ENCODE data around the gene ZNF41. TPM values are rescaled to one million over a fixed set of nuclear protein-coding genes. Genes with fewer than 3 reads are reported as not detected.

Gene ZNF41
- total RNA-seq, 2 donors from 2014 or later: 2.9 to 5.6 TPM

DNA sequence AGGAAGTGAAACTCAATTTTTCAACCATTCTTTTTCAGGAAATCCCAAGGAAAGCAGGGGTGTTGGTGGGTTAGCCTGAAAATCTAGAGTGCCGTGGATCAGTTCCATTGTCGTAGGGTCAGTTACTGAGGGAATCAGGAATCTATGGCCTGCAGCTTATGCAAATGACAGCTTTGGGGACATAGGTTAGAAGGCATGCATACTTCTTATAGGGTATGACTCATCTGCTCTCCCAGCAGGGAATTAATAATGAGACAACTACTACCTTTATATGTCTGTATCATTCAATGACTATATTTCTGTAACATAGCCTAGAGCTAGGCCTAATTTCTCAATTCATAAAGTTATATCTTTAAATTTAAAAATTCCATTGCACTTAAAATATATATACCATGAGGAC lies 36.6 kb downstream of the ZNF41 start:
- H3K4me3 ChIP-seq (ENCODE audit: low read length): no peak overlapping the region
- WGBS, 2 experiments (ENCODE audit: insufficient coverage in 1 of 2, insufficient read length in 1 of 2): 90 to 93% methylated on average over 2 of the region's 2 CpGs
- H3K27me3 Mint-ChIP-seq (ENCODE audit: insufficient read depth): no peaks in the 10 kb centered on the region
- no peak overlapping the region for H3K27ac ChIP-seq (ENCODE audit: low read depth, low read length)
- TF ChIP-seq, protein P1, sequence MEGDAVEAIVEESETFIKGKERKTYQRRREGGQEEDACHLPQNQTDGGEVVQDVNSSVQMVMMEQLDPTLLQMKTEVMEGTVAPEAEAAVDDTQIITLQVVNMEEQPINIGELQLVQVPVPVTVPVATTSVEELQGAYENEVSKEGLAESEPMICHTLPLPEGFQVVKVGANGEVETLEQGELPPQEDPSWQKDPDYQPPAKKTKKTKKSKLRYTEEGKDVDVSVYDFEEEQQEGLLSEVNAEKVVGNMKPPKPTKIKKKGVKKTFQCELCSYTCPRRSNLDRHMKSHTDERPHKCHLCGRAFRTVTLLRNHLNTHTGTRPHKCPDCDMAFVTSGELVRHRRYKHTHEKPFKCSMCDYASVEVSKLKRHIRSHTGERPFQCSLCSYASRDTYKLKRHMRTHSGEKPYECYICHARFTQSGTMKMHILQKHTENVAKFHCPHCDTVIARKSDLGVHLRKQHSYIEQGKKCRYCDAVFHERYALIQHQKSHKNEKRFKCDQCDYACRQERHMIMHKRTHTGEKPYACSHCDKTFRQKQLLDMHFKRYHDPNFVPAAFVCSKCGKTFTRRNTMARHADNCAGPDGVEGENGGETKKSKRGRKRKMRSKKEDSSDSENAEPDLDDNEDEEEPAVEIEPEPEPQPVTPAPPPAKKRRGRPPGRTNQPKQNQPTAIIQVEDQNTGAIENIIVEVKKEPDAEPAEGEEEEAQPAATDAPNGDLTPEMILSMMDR (conservative IDR thresholded peaks at IDR 0.05): no peak
- H3K4me1 ChIP-seq (ENCODE audit: control insufficient read depth, insufficient read depth, low read length): no peaks in the 10 kb centered on the region
- H3K9me3 ChIP-seq (ENCODE audit: control insufficient read depth, low read length): peaks cover 33% of the 10 kb centered on the region
- no peak overlapping the region for H3K4me3 Mint-ChIP-seq
- no peak overlapping the region for H3K27ac Mint-ChIP-seq
- H3K9ac ChIP-seq (ENCODE audit: extremely low read depth, low read length, poor library complexity, severe bottlenecking): no peak overlapping the region
- H3K27me3 ChIP-seq (ENCODE audit: control insufficient read depth, insufficient read depth, low read length, poor library complexity, severe bottlenecking): no peaks in the 10 kb centered on the region
- no peaks in the 10 kb centered on the region for H3K4me1 Mint-ChIP-seq
- H3K36me3 ChIP-seq (ENCODE audit: control insufficient read depth, insufficient read depth, low read length): peaks cover 15% of the 10 kb centered on the region
- H3K9me3 Mint-ChIP-seq: peaks cover 87% of the 10 kb centered on the region
- no peak for DNase-seq
- H3K36me3 Mint-ChIP-seq (ENCODE audit: low read depth): peaks cover 41% of the 10 kb centered on the region

GRCh38 chrX:47430925-47431324 lies 52.1 kb downstream of the ZNF41 start:
- 94 to 100% methylated on average over 1 to 5 of the region's 5 CpGs for WGBS, 2 experiments (ENCODE audit: insufficient coverage in 1 of 2, insufficient read length in 1 of 2)
- Histone ChIP-seq H3K4me3 (ENCODE audit: low read length) (no peak overlapping the region), H3K9me3 (ENCODE audit: control insufficient read depth, low read length) (no peaks in the 10 kb centered on the region), H3K4me1 (ENCODE audit: control insufficient read depth, insufficient read depth, low read length) (no peaks in the 10 kb centered on the region), H3K9ac (ENCODE audit: extremely low read depth, low read length, poor library complexity, severe bottlenecking) (no peak overlapping the region), H3K27ac (ENCODE audit: low read depth, low read length) (no peak overlapping the region), H3K36me3 (ENCODE audit: control insufficient read depth, insufficient read depth, low read length) (no peaks in the 10 kb centered on the region), H3K27me3 (ENCODE audit: control insufficient read depth, insufficient read depth, low read length, poor library complexity, severe bottlenecking) (no peaks in the 10 kb centered on the region)
- Mint-ChIP-seq H3K9me3 (peaks cover 68% of the 10 kb centered on the region), H3K4me3 (no peak overlapping the region), H3K4me1 (no peaks in the 10 kb centered on the region), H3K36me3 (ENCODE audit: low read depth) (no peaks in the 10 kb centered on the region), H3K27me3 (ENCODE audit: insufficient read depth) (peaks cover 2% of the 10 kb centered on the region), H3K27ac (no peak overlapping the region)
- TF ChIP-seq, protein P1 (conservative IDR thresholded peaks at IDR 0.05): no peak
- DNase-seq: no peak

DNA sequence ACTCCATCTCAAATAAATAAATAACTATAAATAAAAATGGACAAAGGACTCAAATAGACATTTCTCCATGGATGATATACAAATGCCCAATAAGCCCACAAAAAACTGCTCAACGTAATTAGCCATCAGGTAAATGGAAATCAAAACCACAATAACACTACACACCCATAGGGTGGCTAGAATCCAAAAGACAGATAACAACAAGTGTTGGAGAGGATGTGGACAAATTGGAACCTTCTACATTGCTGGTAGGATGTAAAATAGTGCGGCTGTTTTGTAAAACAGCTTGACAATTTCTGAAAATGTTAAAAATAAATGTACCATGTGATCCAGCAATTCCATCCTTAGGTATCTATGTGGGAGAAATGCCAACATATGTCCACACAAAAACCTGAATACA lies 60.6 kb downstream of the ZNF41 start:
- Mint-ChIP-seq H3K4me1 (no peaks in the 10 kb centered on the region), H3K9me3 (peaks cover 78% of the 10 kb centered on the region), H3K4me3 (no peak overlapping the region), H3K27me3 (ENCODE audit: insufficient read depth) (peaks cover 4% of the 10 kb centered on the region), H3K27ac (no peak overlapping the region), H3K36me3 (ENCODE audit: low read depth) (peaks cover 13% of the 10 kb centered on the region)
- Histone ChIP-seq H3K9me3 (ENCODE audit: control insufficient read depth, low read length) (no peaks in the 10 kb centered on the region), H3K4me1 (ENCODE audit: control insufficient read depth, insufficient read depth, low read length) (no peaks in the 10 kb centered on the region), H3K9ac (ENCODE audit: extremely low read depth, low read length, poor library complexity, severe bottlenecking) (no peak overlapping the region), H3K36me3 (ENCODE audit: control insufficient read depth, insufficient read depth, low read length) (no peaks in the 10 kb centered on the region), H3K27ac (ENCODE audit: low read depth, low read length) (no peak overlapping the region), H3K27me3 (ENCODE audit: control insufficient read depth, insufficient read depth, low read length, poor library complexity, severe bottlenecking) (no peaks in the 10 kb centered on the region), H3K4me3 (ENCODE audit: low read length) (no peak overlapping the region)
- DNase-seq: no peak
- WGBS, 2 experiments (ENCODE audit: insufficient coverage in 1 of 2, insufficient read length in 1 of 2): 80 to 83% methylated on average over 1 to 2 of the region's 2 CpGs
- TF ChIP-seq, protein P1 (conservative IDR thresholded peaks at IDR 0.05): no peak

Data from endodermal cell (in vitro differentiated cells).